LNCaP clone FGC (cell line): Measurements from ENCODE around the gene GALNT10.
A peak's percentile ranks its signal among the peaks of the same experiment; 100 is the strongest.

Source experiments
- DNase-seq: peaks from one replicate; pipeline ENCODE4 v3.0.0-alpha.2; 2011; ENCODE audit warnings: low read depth
- H3K4me3 ChIP-seq: 2 replicates; pipeline ENCODE4 v1.5.1; 2011; ENCODE audit warnings: mild to moderate bottlenecking, low read depth, low read length, control low read depth
- CTCF ChIP-seq: IDR thresholded peaks from 2 replicates; pipeline ENCODE4 v1.5.1; 2012; ENCODE audit warnings: mild to moderate bottlenecking; ENCODE audit not compliant: control insufficient read depth, insufficient read depth; ENCODE audit errors: extremely low read depth

The GALNT10 gene

DNA sequence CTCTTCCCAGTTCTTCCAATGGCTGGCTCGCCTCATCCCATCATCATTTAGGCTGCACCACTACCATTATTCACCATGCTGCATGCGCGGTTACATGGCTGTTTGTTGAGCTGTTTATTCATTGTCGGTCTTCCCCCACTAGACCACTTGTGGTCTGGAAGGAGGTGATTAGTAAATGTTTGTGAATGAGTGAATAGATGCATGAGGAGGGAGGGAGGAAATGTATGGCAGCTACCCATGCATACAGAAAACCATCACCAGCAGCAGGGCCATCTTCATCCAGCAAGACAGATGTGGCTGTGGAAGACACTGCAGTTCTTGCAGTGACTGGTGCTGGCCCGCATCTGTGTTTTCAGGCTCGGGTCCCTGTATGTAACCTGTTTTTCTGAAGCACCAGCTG is 141.9 kb downstream of the GALNT10 start:
- TF ChIP-seq CTCF, result no peak
- DNase-seq, result no peak
- no peak overlapping the region for H3K4me3 ChIP-seq

GRCh38 chr5:154333016-154333415 is 142.5 kb downstream of the GALNT10 start:
- H3K4me3 ChIP-seq, result no peak overlapping the region
- no peak for DNase-seq
- no peak for TF ChIP-seq CTCF

GRCh38 chr5:154334406-154335064 is 144.0 kb downstream of the GALNT10 start:
- H3K4me3 ChIP-seq, result no peak overlapping the region
- no peak for TF ChIP-seq CTCF
- DNase-seq, result peak; percentile 19

DNA sequence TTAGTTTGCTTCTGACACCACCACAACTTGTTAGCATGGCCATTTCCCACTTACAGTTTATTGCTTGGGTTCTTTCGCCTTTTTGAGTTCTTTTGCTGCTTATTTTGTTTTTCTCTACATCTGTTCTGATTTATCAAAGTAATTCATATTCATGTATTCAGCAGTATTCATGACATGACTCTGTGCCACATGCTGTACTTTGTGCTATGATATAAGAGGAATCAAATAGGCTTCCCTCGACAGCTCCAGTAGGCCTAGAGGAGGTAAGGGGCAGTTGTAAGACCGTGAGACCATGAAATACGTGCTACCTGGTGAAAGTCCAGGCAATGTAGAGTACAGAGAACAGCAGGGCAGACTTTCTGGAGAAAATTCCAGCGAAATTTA is 144.5 kb downstream of the GALNT10 start:
- no peak for DNase-seq
- H3K4me3 ChIP-seq, result no peak overlapping the region
- TF ChIP-seq CTCF, result no peak

GRCh38 chr5:154341620-154342019 is 151.1 kb downstream of the GALNT10 start:
- no peak for TF ChIP-seq CTCF
- no peak for DNase-seq

DNA sequence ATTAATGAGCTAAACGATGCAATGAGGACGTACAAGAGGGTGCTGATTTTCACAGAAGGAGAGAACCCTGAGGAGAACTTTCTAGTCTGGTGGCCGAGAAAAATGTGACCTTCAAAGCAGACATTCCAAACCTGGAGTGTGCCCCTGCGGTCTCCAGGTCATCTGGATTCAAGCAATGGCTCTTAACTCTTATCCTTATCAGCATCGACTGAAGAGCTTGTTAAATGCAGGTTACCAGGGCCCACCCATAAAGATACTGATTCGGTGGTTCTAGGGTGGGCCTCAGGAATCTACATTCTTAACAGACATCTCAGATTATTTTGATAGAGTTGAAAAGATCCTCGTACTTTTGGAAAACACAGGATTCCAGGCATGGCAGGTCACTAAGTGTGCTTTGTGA is 151.7 kb downstream of the GALNT10 start:
- TF ChIP-seq CTCF, result no peak
- no peak for DNase-seq
- no peak overlapping the region for H3K4me3 ChIP-seq

More at GRCh38 chr5:154341620-154342019, 151.1 kb downstream of the GALNT10 start:
- H3K4me3 ChIP-seq, result no peak overlapping the region

DNA sequence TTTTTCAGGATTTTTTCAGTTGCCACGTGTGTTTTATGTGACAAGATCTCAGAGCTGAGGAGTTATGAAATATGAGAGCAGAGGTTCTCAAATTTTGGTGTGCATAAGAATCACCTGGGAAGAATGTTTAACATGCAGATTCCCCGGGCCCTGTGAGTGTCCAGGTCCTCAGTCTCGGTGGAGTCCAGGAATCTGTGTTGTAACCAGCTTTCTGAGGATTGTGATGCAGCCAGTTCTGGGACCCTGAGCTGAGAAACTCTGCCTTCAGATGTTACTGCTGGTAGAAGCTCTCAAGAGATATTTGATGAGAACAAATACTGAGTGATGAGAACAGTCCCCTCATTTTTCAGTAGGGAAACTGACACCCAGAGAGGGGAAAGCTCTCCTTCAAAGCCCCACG is 152.4 kb downstream of the GALNT10 start:
- H3K4me3 ChIP-seq, result no peak overlapping the region
- TF ChIP-seq CTCF, result no peak
- DNase-seq, result no peak
